ENCODE data around the gene LAMA2. TPM values are rescaled to one million over a fixed set of nuclear protein-coding genes. Genes with fewer than 3 reads are reported as not detected.

LAMA2 gene
- total and polyA plus RNA-seq, 7 donors: 8.8 to 59.0 (median 27.3) TPM

GRCh38 chr6:129252377-129253071 is 369.6 kb downstream of the LAMA2 start:
- intact Hi-C loops (cut with DNase I): loop anchor here (2.0 to 10.0 kb wide), 3 partner anchors 446 to 528 kb away; no protein-coding TSS in a partner anchor
- DNase-seq (no peak), ATAC-seq (no peak)
- H3K27ac ChIP-seq: no peak overlapping the region
- no peaks in the 10 kb centered on the region for H3K9me3 ChIP-seq
- WGBS, 3 donors: 65 to 68% (median 66%) methylated on average over 6 of the region's 6 CpGs
- no peak overlapping the region for H3K4me3 ChIP-seq
- no peaks in the 10 kb centered on the region for H3K27me3 ChIP-seq (ENCODE audit: insufficient read depth in 3 of 3, low read length in 2 of 3)
- H3K4me1 ChIP-seq: no peaks in the 10 kb centered on the region
- no peak for TF ChIP-seq CTCF (IDR thresholded peaks at IDR 0.05)
- no peaks in the 10 kb centered on the region for H3K36me3 ChIP-seq (ENCODE audit: insufficient read depth in 1 of 2, low read depth in 1 of 2)

GRCh38 chr6:129253242-129253641 is 370.3 kb downstream of the LAMA2 start:
- Histone ChIP-seq H3K27ac (no peak overlapping the region), H3K36me3 (ENCODE audit: insufficient read depth in 1 of 2, low read depth in 1 of 2) (no peaks in the 10 kb centered on the region), H3K4me1 (no peaks in the 10 kb centered on the region), H3K27me3 (ENCODE audit: insufficient read depth in 3 of 3, low read length in 2 of 3) (no peaks in the 10 kb centered on the region), H3K9me3 (no peaks in the 10 kb centered on the region), H3K4me3 (no peak overlapping the region)
- ATAC-seq (no peak), DNase-seq (no peak)
- TF ChIP-seq CTCF (IDR thresholded peaks at IDR 0.05): no peak
- intact Hi-C loops (cut with DNase I): loop anchor here (2.0 to 10.0 kb wide), 3 partner anchors 446 to 528 kb away; no protein-coding TSS in a partner anchor
- 49 to 61% (median 61%) methylated on average over 1 of the region's 1 CpG for WGBS, 3 donors

GRCh38 chr6:129253727-129254126 is 370.8 kb downstream of the LAMA2 start:
- 81 to 87% (median 84%) methylated on average over 6 of the region's 6 CpGs for WGBS, 3 donors
- no peak for ATAC-seq
- H3K27me3 ChIP-seq (ENCODE audit: insufficient read depth in 3 of 3, low read length in 2 of 3): no peaks in the 10 kb centered on the region
- H3K27ac ChIP-seq: no peak overlapping the region
- TF ChIP-seq CTCF (IDR thresholded peaks at IDR 0.05): no peak
- H3K4me1 ChIP-seq: no peaks in the 10 kb centered on the region
- no peaks in the 10 kb centered on the region for H3K36me3 ChIP-seq (ENCODE audit: insufficient read depth in 1 of 2, low read depth in 1 of 2)
- H3K9me3 ChIP-seq: no peaks in the 10 kb centered on the region
- H3K4me3 ChIP-seq: no peak overlapping the region
- intact Hi-C loops (cut with DNase I): loop anchor here (2.0 to 10.0 kb wide), 3 partner anchors 447 to 529 kb away; no protein-coding TSS in a partner anchor
- no peak for DNase-seq

- no peak overlapping the region for H3K27ac ChIP-seq
- TF ChIP-seq CTCF (IDR thresholded peaks at IDR 0.05): no peak
- intact Hi-C loops (cut with DNase I): loop anchor here in 1 of 2 donors (10.0 kb wide), 1 partner anchor 532 kb away; no protein-coding TSS in a partner anchor
- peaks cover 0 to 5% of the 10 kb centered on the region in 2 donors for H3K36me3 ChIP-seq (ENCODE audit: insufficient read depth in 1 of 2, low read depth in 1 of 2)
- H3K4me1 ChIP-seq: no peaks in the 10 kb centered on the region
- DNase-seq (no peak), ATAC-seq (no peak)
- no peaks in the 10 kb centered on the region for H3K9me3 ChIP-seq
- H3K4me3 ChIP-seq: no peak overlapping the region
- H3K27me3 ChIP-seq (ENCODE audit: insufficient read depth in 3 of 3, low read length in 2 of 3): no peaks in the 10 kb centered on the region
These were observed 374.3 kb downstream of the LAMA2 start for GRCh38 chr6:129257196-129257595.
